H1 (cell line): ENCODE results near the gene AUH. TPM values are rescaled to one million over a fixed set of nuclear protein-coding genes. Genes with fewer than 3 reads are reported as not detected.

Experiments used
- CTCF ChIA-PET: fragments of 300-600 bp; sonication (Branson Sonifier 250); formaldehyde crosslinking; loops from one replicate; lab custom pipeline; 2021; ENCODE audit not compliant: partially characterized antibody; lab: Charles Lee
- POLR2A ChIA-PET: fragments of 300-600 bp; sonication (Branson Sonifier 250); formaldehyde crosslinking; loops from one replicate; lab custom pipeline; 2021; ENCODE audit warnings: inconsistent platforms; ENCODE audit not compliant: partially characterized antibody; lab: Charles Lee
- DNase-seq, 2 experiments: peaks; one replicate each; pipeline versions ENCODE4 v3.0.0 to v3.0.0-alpha.2; 2010 to 2022; ENCODE audit warnings: low spot score in 2 of 2, low read depth in 1 of 2, mixed read lengths in 1 of 2
- FAIRE-seq: peaks from 2 replicates; lab custom pipeline; 2011; peaks lifted over from hg19 to GRCh38; lab: Jason Lieb, UNC
- H2AFZ ChIP-seq: 2 replicates; pipeline ENCODE4 v1.8.1; 2012; ENCODE audit warnings: low read length, inconsistent platforms
- H2AK5ac ChIP-seq: 2 replicates; pipeline ENCODE4 v1.6.1; 2013; ENCODE audit warnings: low read depth, low read length
- H2BK120ac ChIP-seq: replicated peaks from 2 replicates; pipeline ENCODE3; 2013; ENCODE audit warnings: low read depth, low read length, inconsistent platforms
- H2BK12ac ChIP-seq: 2 replicates; pipeline ENCODE4 v1.6.1; 2013; ENCODE audit warnings: low read depth, low read length
- H2BK15ac ChIP-seq: 2 replicates; pipeline ENCODE4 v1.6.1; 2013; ENCODE audit warnings: low read length
- H2BK20ac ChIP-seq: 2 replicates; pipeline ENCODE4 v1.6.1; 2013; ENCODE audit warnings: low read length
- H2BK5ac ChIP-seq: 2 replicates; pipeline ENCODE4 v1.6.1; 2013; ENCODE audit warnings: low read depth, low read length
- H3K14ac ChIP-seq: 2 replicates; pipeline ENCODE4 v1.6.1; 2013; ENCODE audit warnings: inconsistent platforms; ENCODE audit not compliant: insufficient read length
- H3K18ac ChIP-seq: 2 replicates; pipeline ENCODE4 v1.6.1; 2013; ENCODE audit warnings: low read length; ENCODE audit errors: extremely low read depth
- H3K23ac ChIP-seq: 2 replicates; pipeline ENCODE4 v1.6.1; 2013; ENCODE audit warnings: inconsistent platforms; ENCODE audit not compliant: insufficient read length
- H3K23me2 ChIP-seq: 2 replicates; pipeline ENCODE4 v1.6.1; 2013; ENCODE audit warnings: low read depth, low read length
- H3K27ac ChIP-seq: 2 replicates; pipeline ENCODE4 v1.6.1; 2011; ENCODE audit warnings: low read depth, low read length, inconsistent platforms
- H3K27me3 ChIP-seq, 4 experiments: replicated peaks in 1 of 4; 1 replicate in 1 of 4; 2 replicates in 3 of 4; pipeline versions ENCODE4 v1.6.1 to v1.8.1; 2011 to 2013; ENCODE audit warnings: low read length in 3 of 4, mild to moderate bottlenecking in 3 of 4, inconsistent platforms in 2 of 4, mixed read lengths in 2 of 4, moderate library complexity in 1 of 4; ENCODE audit not compliant: control insufficient read depth in 3 of 4, insufficient read depth in 3 of 4; ENCODE audit errors: extremely low read depth in 1 of 4
- H3K36me3 ChIP-seq, 4 experiments: 2 replicates each; pipeline versions ENCODE4 v1.6.1 to v1.8.1; 2011 to 2013; ENCODE audit warnings: mild to moderate bottlenecking in 4 of 4, low read length in 3 of 4, moderate library complexity in 2 of 4, control low read depth in 1 of 4, inconsistent platforms in 1 of 4; ENCODE audit not compliant: insufficient read depth in 4 of 4, control insufficient read depth in 2 of 4
- H3K4ac ChIP-seq: replicated peaks from 2 replicates; pipeline ENCODE3; 2013; ENCODE audit warnings: low read length, low read depth, mixed read lengths, inconsistent platforms; ENCODE audit not compliant: insufficient read length
- H3K4me1 ChIP-seq, 4 experiments: replicated peaks in 1 of 4; 1 replicate in 1 of 4; 2 replicates in 3 of 4; pipeline versions ENCODE4 v1.6.1 to v1.8.1; 2011 to 2013; ENCODE audit warnings: low read length in 3 of 4, inconsistent platforms in 2 of 4, mixed read lengths in 1 of 4; ENCODE audit not compliant: insufficient read depth in 4 of 4, control insufficient read depth in 3 of 4
- H3K4me2 ChIP-seq, 2 experiments: 2 replicates each; pipeline versions ENCODE4 v1.6.1 to v1.8.1; 2011 to 2013; ENCODE audit warnings: low read depth in 2 of 2, low read length in 2 of 2, control low read depth in 1 of 2, inconsistent platforms in 1 of 2, mild to moderate bottlenecking in 1 of 2; ENCODE audit not compliant: insufficient read depth in 1 of 2
- H3K4me3 ChIP-seq, 4 experiments: fragments of 200-600, 300-600 bp in 1 of 4; sonication (generic), shearing (Covaris generic), sonication (Bioruptor Twin) in 1 of 4; 2 replicates each; pipeline versions ENCODE4 v1.5.1 to v1.8.1; 2011 to 2016; ENCODE audit warnings: low read length in 4 of 4, low read depth in 3 of 4, control low read depth in 2 of 4, inconsistent platforms in 2 of 4, mild to moderate bottlenecking in 2 of 4, mixed read lengths in 1 of 4, moderate library complexity in 1 of 4; ENCODE audit not compliant: insufficient read depth in 2 of 4; ENCODE audit errors: extremely low read depth in 1 of 4
- H3K56ac ChIP-seq: replicated peaks from 2 replicates; pipeline ENCODE3; 2013; ENCODE audit warnings: low read depth, mild to moderate bottlenecking, mixed read lengths, low read length, inconsistent platforms; ENCODE audit not compliant: insufficient read length
- H3K79me1 ChIP-seq: 2 replicates; pipeline ENCODE4 v1.6.1; 2013; ENCODE audit warnings: low read depth, low read length, control low read depth
- H3K79me2 ChIP-seq, 2 experiments: 2 replicates each; pipeline versions ENCODE4 v1.6.1 to v1.8.1; 2012 to 2013; ENCODE audit warnings: low read length in 2 of 2, mild to moderate bottlenecking in 2 of 2, inconsistent platforms in 1 of 2; ENCODE audit not compliant: insufficient read depth in 2 of 2, control insufficient read depth in 1 of 2
- H3K9ac ChIP-seq, 4 experiments: replicated peaks in 1 of 4; 1 replicate in 1 of 4; 2 replicates in 3 of 4; pipeline versions ENCODE4 v1.6.1 to v1.8.1; 2011 to 2013; ENCODE audit warnings: low read depth in 3 of 4, low read length in 3 of 4, control low read depth in 2 of 4, mild to moderate bottlenecking in 2 of 4, moderate library complexity in 2 of 4, inconsistent platforms in 1 of 4; ENCODE audit errors: extremely low read depth in 1 of 4
- H3K9me3 ChIP-seq, 2 experiments: 2 replicates each; pipeline versions ENCODE4 v1.6.1 to v1.8.1; 2012 to 2013; ENCODE audit warnings: mild to moderate bottlenecking in 2 of 2, moderate library complexity in 2 of 2, control low read depth in 1 of 2, inconsistent platforms in 1 of 2, low read depth in 1 of 2, low read length in 1 of 2, mixed read lengths in 1 of 2; ENCODE audit not compliant: insufficient read depth in 2 of 2
- H4K20me1 ChIP-seq, 2 experiments: replicated peaks in 1 of 2; 2 replicates each; pipeline versions ENCODE3 to v1.8.1; 2011 to 2013; ENCODE audit warnings: inconsistent platforms in 2 of 2, low read length in 2 of 2, mild to moderate bottlenecking in 1 of 2; ENCODE audit not compliant: insufficient read depth in 2 of 2, control insufficient read depth in 1 of 2
- H4K5ac ChIP-seq: 2 replicates; pipeline ENCODE4 v1.6.1; 2013; ENCODE audit warnings: low read length, low read depth, mixed read lengths, inconsistent platforms; ENCODE audit not compliant: insufficient read length
- H4K8ac ChIP-seq: 2 replicates; pipeline ENCODE4 v1.8.0; 2013; ENCODE audit warnings: mild to moderate bottlenecking, moderate library complexity, low read length, inconsistent platforms; ENCODE audit not compliant: insufficient read depth; ENCODE audit errors: extremely low read depth
- H4K91ac ChIP-seq: replicated peaks from 2 replicates; pipeline ENCODE3; 2013; ENCODE audit warnings: low read length, mixed read lengths, inconsistent platforms; ENCODE audit not compliant: insufficient read length
- CHD2 ChIP-seq: IDR thresholded peaks from 2 replicates; pipeline ENCODE4 v1.6.1; 2012; ENCODE audit warnings: low read length, improper control_type of control experiment
- GABPA ChIP-seq: IDR thresholded peaks from 2 replicates; pipeline ENCODE4 v1.6.1; 2011; ENCODE audit warnings: mild to moderate bottlenecking, low read length, moderate library complexity, borderline replicate concordance; ENCODE audit not compliant: insufficient read depth
- HDAC2 ChIP-seq, 2 experiments: fragments of 300-600 bp in 1 of 2; sonication (generic) in 1 of 2; IDR thresholded peaks; 2 replicates each; pipeline ENCODE4 v1.6.1; 2011 to 2012; ENCODE audit warnings: low read depth in 2 of 2, low read length in 2 of 2, mild to moderate bottlenecking in 2 of 2, moderate library complexity in 2 of 2, borderline replicate concordance in 1 of 2, inconsistent platforms in 1 of 2
- HDAC6 ChIP-seq: IDR thresholded peaks from one replicate; pipeline ENCODE4 v1.7.1; 2012; ENCODE audit warnings: low read depth, mild to moderate bottlenecking, inconsistent platforms, low read length, moderate library complexity
- JUND ChIP-seq: IDR thresholded peaks from 2 replicates; pipeline ENCODE4 v1.6.1; 2011; ENCODE audit warnings: mild to moderate bottlenecking, improper control_type of control experiment, low read length
- KDM1A ChIP-seq: fragments of 200-600, 300-600 bp; sonication (generic); IDR thresholded peaks from 2 replicates; pipeline ENCODE4 v1.7.1; 2016; ENCODE audit warnings: mild to moderate bottlenecking, low read length, borderline replicate concordance
- KDM4A ChIP-seq: IDR thresholded peaks from one replicate; pipeline ENCODE4 v1.7.1; 2012; ENCODE audit warnings: low read depth, mild to moderate bottlenecking, moderate library complexity, low read length, inconsistent platforms; ENCODE audit not compliant: severe bottlenecking
- PHF8 ChIP-seq: fragments of 200-600 bp; sonication (generic); conservative IDR thresholded peaks from 2 replicates; pipeline ENCODE4 v1.7.1; 2012; ENCODE audit warnings: low read depth, mild to moderate bottlenecking, inconsistent platforms, low read length, moderate library complexity
- POLR2AphosphoS5 ChIP-seq: IDR thresholded peaks from 2 replicates; pipeline ENCODE4 v1.6.1; 2011; ENCODE audit warnings: low read depth, low read length
- POU5F1 ChIP-seq: IDR thresholded peaks from 2 replicates; pipeline ENCODE4 v1.6.1; 2011; ENCODE audit warnings: low read depth, mild to moderate bottlenecking, low read length, moderate library complexity
- RFX5 ChIP-seq: IDR thresholded peaks from 2 replicates; pipeline ENCODE4 v1.6.1; 2011; ENCODE audit warnings: low read depth, low read length, improper control_type of control experiment, borderline replicate concordance
- SIN3A ChIP-seq, 2 experiments: IDR thresholded peaks in 1 of 2; conservative IDR thresholded peaks in 1 of 2; 2 replicates each; pipeline ENCODE4 v1.6.1; 2011 to 2012; ENCODE audit warnings: low read length in 2 of 2, improper control_type of control experiment in 1 of 2, low read depth in 1 of 2, mild to moderate bottlenecking in 1 of 2
- WGBS, 2 experiments: shearing (Covaris generic) in 1 of 2; methylation state at CpG; one replicate each; pipeline versions ENCODE4 v1.1.6 to v1.1.7; 2013 to 2015; ENCODE audit warnings: low lambda C conversion rate in 2 of 2, mixed read lengths in 2 of 2, inconsistent platforms in 1 of 2, low coverage in 1 of 2, missing lambda C conversion rate in 1 of 2; ENCODE audit not compliant: insufficient replicate concordance in 2 of 2, insufficient coverage in 1 of 2, insufficient read length in 1 of 2; ENCODE audit errors: extremely low coverage in 1 of 2, missing lambda C conversion rate in 1 of 2; 5-methylcytosine and 5-hydroxymethylcytosine counted together
- polyA plus RNA-seq, 7 experiments: library from polyadenylated mRNA; depleted of rRNA in 3 of 7; stranded (reverse) in 5 of 7; unstranded in 2 of 7; fragments of >200 nt in 5 of 7; fragments of 200-250 nt in 2 of 7; gene quantifications; 1 replicate in 5 of 7; 2 replicates in 1 of 7; 4 replicates in 1 of 7; pipeline versions ENCODE4 v1.2.1 to v1.2.3, GENCODE V29; 2011 to 2013; ENCODE audit warnings: missing spikeins in 2 of 7, mixed read lengths in 2 of 7
- total RNA-seq: library from RNA; stranded (reverse); fragmentation: NEBNext Ultra II Directional; extraction: Animal tissue kit (Norgen Biotek cat#: 25700); gene quantifications from 2 replicates; pipeline ENCODE4 v1.2.1, GENCODE V29; 2021
- TF ChIP-seq, protein P1 (sequence below): IDR thresholded peaks from 2 replicates; pipeline ENCODE4 v1.6.1; 2012; ENCODE audit warnings: inconsistent platforms

AUH gene
- total and polyA plus RNA-seq, 2 of the 8 experiments (the other 6 are each of a cell fraction or from before 2014, with no cell fraction given) = 5.8 to 21.9 TPM

DNA sequence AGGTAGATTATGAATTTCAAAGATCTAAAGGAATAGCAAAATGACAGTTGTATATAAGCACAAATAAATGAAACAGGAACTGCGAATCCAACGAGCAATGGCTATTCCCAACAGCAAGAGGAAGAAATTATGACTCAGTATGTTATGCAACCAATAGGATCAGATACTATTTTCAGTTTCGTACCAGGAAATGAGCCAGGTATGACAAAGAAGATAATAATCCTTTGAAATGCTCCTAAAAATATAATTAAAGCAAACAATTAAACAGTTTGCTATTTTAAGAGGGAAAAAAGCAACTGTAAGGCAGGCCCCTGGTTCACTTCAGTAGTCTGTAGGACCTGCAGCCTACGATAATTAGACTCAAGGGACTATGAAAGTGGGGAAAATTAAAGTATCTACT lies 58.9 kb downstream of the AUH start:
- no peaks in the 10 kb centered on the region for H3K36me3 ChIP-seq
- H3K9me3 ChIP-seq = no peaks in the 10 kb centered on the region
- H3K23ac ChIP-seq = no peak overlapping the region
- H4K20me1 ChIP-seq = peaks cover 0 to 3% of the 10 kb centered on the region in 2 experiments
- no peaks in the 10 kb centered on the region for H3K23me2 ChIP-seq
- H2AK5ac ChIP-seq = no peak overlapping the region
- peaks cover 0 to 4% (median 1%) of the 10 kb centered on the region in 4 experiments; a peak in 1 of 7 replicates for H3K4me1 ChIP-seq
- H2BK20ac ChIP-seq = no peak overlapping the region
- no peak overlapping the region for H3K56ac ChIP-seq
- H3K14ac ChIP-seq = no peak overlapping the region
- no peak overlapping the region for H3K4me2 ChIP-seq
- peaks cover 6% of the 10 kb centered on the region; the same call in 1 of the 2 replicates for H3K79me1 ChIP-seq
- no peak for DNase-seq
- no peak overlapping the region for H4K5ac ChIP-seq
- H3K9ac ChIP-seq = no peak overlapping the region
- no peak overlapping the region for H3K18ac ChIP-seq
- H4K8ac ChIP-seq = no peak overlapping the region
- H3K27me3 ChIP-seq = no peaks in the 10 kb centered on the region
- no peak overlapping the region for H2BK120ac ChIP-seq
- no peak overlapping the region for H2BK5ac ChIP-seq
- no peak overlapping the region for H2AFZ ChIP-seq
- H3K79me2 ChIP-seq = peaks cover 0 to 3% of the 10 kb centered on the region in 2 experiments; a peak in 1 of 4 replicates
- H3K27ac ChIP-seq = no peak overlapping the region
- FAIRE-seq = no peak
- no peak overlapping the region for H2BK12ac ChIP-seq
- H2BK15ac ChIP-seq = no peak overlapping the region
- no peak overlapping the region for H4K91ac ChIP-seq
- no peak overlapping the region for H3K4me3 ChIP-seq
- ChIA-PET POLR2A (no interaction called here), CTCF (no interaction called here)
- no peak overlapping the region for H3K4ac ChIP-seq
- 100% methylated on average over 4 of the region's 4 CpGs; no CpG with 5 or more reads in 1 of the 2 experiments for WGBS, 2 experiments
- TF ChIP-seq HDAC6 (no peak), KDM4A (no peak), GABPA (no peak), POLR2AphosphoS5 (no peak), PHF8 (no peak), CHD2 (no peak), SIN3A (conservative IDR thresholded peaks at IDR 0.05 in 1 of 2, IDR thresholded peaks at IDR 0.05 in 1 of 2; ENCODE audit: low read depth in 1 of 2, low read length in 2 of 2) (no peak), HDAC2 (IDR thresholded peaks at IDR 0.05; ENCODE audit: borderline replicate concordance in 1 of 2, low read depth in 2 of 2, low read length in 2 of 2) (no peak), KDM1A (no peak), JUND (no peak), RFX5 (no peak), POU5F1 (no peak)
- TF ChIP-seq, protein P1, sequence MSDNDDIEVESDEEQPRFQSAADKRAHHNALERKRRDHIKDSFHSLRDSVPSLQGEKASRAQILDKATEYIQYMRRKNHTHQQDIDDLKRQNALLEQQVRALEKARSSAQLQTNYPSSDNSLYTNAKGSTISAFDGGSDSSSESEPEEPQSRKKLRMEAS = no peak
